NCI-H2171 treated with DMSO at 0.1 percent for 48 hours (cell line): ENCODE data around the gene NT5DC2.

Source experiments
- DNase-seq: peaks from one replicate; lab custom pipeline; 2025; lab: John Stamatoyannopoulos, UW

Gene NT5DC2

GRCh38 chr3:52524752-52525679, 8.6 kb downstream of the NT5DC2 start:
- DNase-seq: peak; percentile 3

DNA sequence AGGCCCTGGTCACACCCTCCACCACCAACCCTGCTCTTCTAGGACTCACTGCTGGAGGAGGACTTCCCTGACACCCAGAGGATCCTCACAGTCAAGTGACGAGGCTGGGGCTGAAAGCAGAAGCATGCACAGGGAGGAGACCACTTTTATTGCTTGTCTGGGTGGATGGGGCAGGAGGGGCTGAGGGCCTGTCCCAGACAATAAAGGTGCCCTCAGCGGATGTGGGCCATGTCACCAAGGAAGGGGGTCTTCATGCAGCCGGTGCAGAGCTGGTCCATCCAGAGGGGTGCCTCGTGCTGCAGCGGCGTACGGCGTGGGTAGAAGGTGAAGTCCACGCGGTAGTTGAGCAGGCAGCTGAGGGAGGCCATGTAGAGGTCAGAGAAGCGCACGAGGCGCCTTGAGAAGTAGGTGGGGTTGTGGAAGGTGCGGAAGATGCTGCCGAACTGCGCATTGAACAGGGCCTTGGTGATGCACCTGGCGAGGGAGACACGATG, 9.4 kb downstream of the NT5DC2 start:
- DNase-seq: no peak

DNA sequence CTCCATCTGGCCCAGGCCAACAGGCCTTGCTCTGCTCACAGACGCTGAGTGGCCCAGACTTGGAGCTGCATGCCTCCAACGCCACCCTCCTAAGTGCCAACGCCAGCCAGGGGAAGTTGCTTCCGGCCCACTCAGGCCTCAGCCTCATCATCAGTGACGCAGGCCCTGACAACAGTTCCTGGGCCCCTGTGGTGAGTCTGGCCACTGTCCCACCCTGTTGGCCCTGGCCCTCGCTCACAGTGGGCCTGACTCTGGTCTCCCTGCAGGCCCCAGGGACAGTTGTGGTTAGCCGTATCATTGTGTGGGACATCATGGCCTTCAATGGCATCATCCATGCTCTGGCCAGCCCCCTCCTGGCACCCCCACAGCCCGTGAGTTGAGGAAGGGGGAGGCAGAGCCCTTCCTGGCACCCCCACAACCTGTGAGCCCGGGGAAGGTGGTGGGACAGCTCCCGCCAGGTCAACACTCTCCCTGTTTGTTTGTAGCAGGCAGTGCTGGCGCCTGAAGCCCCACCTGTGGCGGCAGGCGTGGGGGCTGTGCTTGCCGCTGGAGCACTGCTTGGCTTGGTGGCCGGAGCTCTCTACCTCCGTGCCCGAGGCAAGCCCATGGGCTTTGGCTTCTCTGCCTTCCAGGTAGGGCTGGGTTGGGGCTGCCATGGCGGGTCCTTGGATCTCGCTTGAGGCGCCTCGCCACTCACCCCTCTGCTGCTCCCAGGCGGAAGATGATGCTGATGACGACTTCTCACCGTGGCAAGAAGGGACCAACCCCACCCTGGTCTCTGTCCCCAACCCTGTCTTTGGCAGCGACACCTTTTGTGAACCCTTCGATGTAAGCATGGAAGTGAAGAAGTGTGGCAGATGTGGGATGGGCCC, 10.0 kb downstream of the NT5DC2 start:
- DNase-seq: no peak

DNA sequence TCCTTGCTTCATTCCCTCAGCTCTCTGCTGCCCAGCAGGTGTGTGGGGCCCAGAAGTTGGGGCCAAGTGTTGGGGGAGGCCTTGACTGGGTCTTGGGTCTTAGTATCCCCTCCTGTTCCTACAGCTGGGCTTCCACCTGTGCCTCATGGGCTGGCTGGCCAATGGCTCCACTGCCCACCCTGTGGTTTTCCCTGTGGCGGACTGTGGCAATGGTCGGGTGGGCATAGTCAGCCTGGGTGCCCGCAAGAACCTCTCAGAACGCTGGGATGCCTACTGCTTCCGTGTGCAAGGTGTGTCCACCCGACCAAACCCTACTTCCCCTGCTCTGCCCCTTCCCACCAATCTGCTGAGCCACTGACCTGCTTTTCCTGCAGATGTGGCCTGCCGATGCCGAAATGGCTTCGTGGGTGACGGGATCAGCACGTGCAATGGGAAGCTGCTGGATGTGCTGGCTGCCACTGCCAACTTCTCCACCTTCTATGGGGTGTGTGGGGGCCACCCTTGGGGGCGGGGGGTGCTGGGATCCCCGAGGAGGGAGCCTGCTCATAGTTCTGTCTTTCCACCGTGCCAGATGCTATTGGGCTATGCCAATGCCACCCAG, 10.9 kb downstream of the NT5DC2 start:
- DNase-seq: no peak

DNA sequence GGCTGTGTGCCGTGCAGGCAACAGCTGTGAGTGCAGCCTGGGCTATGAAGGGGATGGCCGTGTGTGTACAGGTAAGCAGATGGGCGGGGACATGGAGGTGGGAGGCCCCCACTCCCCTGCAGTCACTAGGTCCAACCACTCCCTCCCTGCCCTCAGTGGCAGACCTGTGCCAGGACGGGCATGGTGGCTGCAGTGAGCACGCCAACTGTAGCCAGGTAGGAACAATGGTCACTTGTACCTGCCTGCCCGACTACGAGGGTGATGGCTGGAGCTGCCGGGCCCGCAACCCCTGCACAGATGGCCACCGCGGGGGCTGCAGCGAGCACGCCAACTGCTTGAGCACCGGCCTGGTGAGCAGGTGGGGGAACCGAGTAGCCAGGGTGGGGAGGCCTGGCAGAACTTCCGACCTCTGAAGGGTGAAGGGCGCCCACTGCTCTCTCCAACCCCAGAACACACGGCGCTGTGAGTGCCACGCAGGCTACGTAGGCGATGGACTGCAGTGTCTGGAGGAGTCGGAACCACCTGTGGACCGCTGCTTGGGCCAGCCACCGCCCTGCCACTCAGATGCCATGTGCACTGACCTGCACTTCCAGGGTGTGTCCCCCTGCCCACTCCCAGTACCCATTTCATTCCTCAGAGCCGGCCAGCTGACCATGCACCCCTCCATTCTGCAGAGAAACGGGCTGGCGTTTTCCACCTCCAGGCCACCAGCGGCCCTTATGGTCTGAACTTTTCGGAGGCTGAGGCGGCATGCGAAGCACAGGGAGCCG, 11.6 kb downstream of the NT5DC2 start:
- no peak for DNase-seq

- DNase-seq: no peak
Observed at GRCh38 chr3:52521488-52521824, 12.2 kb downstream of the NT5DC2 start.

DNA sequence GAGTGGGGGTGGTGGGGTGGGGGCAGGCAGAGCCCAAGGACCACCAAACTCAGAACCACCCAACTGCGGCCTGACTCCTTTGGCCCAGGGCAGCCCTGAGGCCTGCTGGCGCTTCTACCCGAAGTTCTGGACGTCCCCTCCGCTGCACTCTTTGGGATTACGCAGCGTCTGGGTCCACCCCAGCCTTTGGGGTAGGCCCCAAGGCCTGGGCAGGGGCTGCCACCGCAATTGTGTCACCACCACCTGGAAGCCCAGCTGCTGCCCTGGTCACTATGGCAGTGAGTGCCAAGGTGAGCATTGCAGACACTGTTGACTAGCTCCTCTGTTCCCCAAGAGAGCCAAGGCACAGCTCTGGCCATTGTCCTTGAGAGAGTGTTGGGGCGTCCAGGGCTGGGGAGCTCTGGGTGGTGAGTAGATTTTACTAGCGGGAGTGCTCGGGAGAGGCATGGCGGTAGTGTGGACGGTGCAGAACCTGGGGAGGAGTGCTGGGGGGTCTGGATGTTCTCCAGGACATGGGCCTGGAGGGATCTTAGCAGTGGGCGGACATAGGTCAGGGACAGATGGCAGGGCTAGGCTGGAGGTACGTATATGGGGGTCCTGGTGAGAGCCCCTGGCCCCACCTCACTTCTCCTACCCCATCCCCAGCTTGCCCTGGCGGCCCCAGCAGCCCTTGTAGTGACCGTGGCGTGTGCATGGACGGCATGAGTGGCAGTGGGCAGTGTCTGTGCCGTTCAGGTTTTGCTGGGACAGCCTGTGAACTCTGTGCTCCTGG, 12.8 kb downstream of the NT5DC2 start:
- DNase-seq: no peak

- no peak for DNase-seq
Observed at GRCh38 chr3:52520141-52520667, 13.5 kb downstream of the NT5DC2 start.

DNA sequence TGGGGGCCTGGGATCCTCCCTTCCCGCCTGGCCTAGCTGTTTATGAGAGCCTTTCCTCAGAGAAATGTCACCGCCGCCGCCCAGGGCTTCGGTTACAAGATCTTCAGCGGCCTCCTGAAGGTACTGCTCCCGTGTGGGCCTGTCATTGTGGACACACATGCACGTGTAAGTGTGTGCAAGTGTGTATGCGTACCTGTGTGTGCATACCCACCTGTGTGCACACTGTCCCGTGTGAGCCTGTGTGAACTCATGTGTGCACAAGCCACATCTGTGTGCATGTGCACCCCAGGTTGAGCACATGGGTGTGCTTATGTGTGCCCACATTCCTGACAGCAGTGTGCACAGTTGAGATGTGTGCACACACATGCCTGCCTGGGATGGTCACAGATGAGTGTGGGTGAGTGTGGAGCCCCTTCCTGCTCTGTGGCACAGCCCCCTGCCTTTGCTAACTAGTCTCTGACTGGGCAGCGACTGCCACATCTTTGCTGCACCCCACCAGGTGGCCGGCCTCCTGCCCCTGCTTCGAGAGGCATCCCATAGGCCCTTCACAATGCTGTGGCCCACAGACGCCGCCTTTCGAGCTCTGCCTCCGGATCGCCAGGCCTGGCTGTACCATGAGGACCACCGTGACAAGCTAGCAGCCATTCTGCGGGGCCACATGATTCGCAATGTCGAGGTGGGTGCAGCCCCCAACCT, 14.1 kb downstream of the NT5DC2 start:
- no peak for DNase-seq

DNA sequence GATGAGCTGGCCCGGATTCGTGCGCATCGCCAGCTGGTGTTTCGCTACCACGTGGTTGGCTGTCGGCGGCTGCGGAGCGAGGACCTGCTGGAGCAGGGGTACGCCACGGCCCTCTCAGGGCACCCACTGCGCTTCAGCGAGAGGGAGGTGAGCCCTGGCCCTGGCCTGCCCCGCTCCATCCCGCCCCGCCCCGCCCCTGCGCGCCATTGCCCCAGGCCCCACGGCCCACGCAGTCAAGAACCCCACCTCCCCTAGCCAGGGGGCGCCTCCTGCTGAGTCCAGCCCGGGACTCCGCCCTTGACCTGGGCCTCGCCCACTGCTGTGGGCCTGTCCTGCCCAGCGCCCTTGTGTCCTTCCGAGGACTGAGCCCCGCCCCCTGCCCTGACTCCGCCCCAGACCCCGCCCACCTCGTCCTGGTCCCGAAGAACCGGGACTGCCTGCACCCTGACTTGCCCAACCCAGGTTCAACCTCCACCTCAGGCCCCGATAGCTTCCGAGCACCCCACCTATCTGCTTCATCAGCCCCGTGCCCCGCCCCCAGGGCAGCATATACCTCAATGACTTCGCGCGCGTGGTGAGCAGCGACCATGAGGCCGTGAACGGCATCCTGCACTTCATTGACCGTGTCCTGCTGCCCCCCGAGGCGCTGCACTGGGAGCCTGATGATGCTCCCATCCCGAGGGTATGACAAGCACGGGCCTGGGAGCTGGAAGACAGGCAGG, 14.8 kb downstream of the NT5DC2 start:
- no peak for DNase-seq

DNA sequence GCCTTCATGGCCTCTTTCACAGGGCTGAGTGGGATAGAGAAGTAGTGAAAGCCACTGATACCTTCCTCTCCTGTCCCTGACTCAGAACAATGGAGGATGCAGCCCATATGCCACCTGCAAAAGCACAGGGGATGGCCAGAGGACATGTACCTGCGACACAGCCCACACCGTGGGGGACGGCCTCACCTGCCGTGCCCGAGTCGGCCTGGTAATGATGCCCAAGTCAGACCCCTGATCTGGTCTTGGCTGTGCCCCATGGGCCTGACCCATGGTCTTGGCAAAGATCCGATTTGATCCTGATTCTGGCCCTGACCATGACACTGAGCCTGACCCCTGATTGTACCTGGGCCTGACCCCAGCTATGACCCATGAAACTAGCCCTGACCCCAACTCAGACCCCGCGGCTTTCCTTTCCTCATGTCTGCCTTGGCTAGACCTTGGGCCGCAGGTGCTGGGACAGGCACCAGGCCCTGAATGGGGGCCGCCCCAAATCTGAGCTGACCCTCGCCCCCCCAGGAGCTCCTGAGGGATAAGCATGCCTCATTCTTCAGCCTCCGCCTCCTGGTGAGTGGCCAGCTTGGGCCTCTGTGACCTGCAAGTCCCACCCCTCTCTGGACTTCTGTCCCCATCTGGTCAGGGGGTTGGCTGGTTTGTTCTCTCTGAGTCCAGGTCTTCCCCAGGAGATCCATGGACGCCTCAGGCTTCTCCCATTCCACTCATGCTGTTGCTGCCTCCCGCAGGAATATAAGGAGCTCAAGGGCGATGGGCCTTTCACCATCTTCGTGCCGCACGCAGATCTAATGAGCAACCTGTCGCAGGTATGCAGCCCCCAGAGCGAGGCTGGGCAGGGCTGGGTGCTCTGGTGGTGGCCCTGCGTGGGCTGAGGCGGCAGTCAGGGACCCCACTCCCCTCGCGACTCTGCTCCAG, 15.6 kb downstream of the NT5DC2 start:
- DNase-seq: no peak

- DNase-seq: no peak
Observed at GRCh38 chr3:52516509-52517195, 17.0 kb downstream of the NT5DC2 start.

- no peak for DNase-seq
Observed at GRCh38 chr3:52515192-52515591, 18.5 kb downstream of the NT5DC2 start.

DNA sequence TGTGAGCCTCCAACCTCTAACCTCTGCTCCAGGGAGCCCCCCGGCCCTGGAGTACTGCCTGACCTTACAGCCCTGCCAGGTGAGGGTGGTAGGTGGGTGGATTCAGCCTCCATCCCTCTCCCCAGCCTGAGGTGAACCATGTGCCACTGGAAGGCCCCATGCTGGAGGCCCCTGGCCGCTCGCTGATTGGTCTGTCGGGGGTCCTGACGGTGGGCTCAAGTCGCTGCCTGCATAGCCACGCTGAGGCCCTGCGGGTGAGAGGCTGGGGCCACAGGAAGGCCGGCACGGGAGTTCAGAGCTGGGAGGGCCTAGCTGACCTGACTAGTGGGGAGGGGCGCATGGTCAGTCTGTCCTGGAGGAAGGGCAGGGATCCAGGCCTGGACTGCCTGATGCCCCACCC, 19.1 kb downstream of the NT5DC2 start:
- DNase-seq: no peak

DNA sequence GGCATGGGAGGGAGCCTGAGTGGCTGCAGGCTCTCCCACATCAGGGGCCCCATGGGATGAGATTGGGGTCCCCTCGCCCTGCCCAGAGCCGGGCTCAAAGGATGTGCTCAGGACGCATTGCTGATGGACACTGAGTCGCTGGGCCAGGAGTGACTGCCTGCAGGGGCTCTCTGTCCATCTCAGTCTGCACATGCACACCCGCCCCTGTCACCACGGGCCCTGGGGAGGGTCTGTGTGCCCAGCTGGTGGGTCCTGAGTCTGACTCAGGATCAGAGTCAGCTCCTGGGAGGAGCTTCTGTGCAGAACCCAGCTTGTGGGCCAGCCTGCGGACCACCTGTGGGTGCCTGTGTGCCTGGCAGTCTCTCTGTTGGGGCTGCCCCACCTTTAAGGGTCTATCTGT, 20.4 kb downstream of the NT5DC2 start:
- no peak for DNase-seq

DNA sequence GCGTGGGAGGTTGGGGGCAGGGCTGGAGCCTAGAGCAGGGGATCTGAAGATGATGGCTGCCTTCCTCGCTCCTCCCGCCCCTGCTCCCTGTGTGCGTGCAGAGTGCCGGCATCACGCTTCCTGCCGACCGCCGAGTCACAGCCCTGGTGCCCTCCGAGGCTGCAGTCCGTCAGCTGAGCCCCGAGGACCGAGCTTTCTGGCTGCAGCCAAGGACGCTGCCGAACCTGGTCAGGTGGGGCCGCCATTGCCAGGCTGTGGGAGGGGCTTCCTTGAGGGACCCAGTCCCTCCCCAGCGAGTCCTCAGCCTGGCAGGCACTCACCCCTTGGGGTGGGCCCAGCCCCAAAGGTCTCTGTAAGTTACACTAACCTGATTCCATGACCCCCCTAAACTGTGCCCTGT, 20.9 kb downstream of the NT5DC2 start:
- no peak for DNase-seq

DNA sequence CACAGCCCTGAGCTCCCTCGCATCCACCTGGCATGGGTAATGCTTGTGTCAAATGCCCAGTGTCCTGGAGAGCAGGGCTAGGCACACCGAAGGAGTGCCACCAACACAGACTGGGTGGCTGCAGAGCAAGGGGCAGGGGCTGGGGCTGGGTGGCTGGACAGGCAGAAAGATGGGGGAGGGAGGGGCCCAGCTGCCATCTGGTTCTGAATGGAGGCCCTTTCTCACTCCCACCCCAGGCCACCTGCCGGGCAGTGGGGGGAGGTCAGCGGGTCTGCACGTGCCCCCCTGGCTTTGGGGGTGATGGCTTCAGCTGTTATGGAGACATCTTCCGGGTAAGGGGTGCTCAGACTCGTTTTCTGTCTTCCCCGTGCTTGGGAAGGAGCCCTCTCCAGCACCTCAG, 21.6 kb downstream of the NT5DC2 start:
- no peak for DNase-seq

GRCh38 chr3:52511509-52511908, 22.1 kb downstream of the NT5DC2 start:
- DNase-seq: no peak
